NCI-H2196 treated with DMSO at 0.1 percent for 48 hours (cell line): ENCODE results near the gene FCRL2.

ENCODE experiments used
- DNase-seq: peaks from one replicate; lab custom pipeline; 2025; ENCODE audit not compliant: unreplicated experiment; lab: John Stamatoyannopoulos, UW

Gene FCRL2

GRCh38 chr1:157776971-157777391, at the start of gene FCRL2:
Gene FCRL2 (minus strand): TSS chr1:157777132. CDS start chr1:157777073, 59 bp downstream.
- DNase-seq: no peak

DNA sequence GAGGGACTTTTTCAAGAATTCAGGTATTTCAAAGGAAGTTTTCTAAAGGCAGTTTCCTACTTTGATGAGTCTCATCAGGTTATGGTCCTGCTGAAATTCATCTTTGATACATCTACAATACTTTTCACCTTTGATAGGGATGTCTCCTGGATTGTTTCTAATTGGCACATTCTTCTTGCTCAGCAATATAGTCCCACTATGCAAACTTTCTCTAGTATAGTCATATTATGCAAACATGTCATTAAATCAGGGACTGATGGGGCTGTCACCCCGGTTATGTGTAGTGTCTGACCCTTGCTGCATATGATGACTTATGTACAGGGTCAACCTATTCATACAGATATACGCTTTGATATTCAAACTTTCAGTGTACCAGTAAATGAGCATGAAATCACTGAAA, 43.4 kb upstream of the FCRL2 start:
- DNase-seq: no peak

DNA sequence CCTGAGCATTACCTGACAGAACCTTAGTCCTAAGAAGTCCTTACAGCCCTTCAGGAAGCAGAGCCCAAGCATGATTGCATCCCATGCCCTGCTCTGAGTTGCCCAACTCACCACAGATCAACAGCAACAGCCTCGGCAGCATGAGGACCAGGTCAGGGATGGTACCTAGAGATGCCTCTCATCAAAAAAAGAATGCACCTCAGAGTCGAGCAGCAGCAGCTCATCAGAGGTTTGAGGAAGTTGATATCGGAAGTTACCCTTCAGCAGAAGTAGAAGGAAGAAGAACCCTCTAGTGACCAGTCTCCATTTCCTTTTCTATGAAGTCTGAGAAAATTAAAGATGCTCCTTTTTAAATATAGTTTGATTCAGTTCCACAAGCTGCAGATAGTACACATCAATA, 43.0 kb upstream of the FCRL2 start, which contains the start of gene FCRL1:
Gene FCRL1 (minus strand): TSS at position 225 of the 400 bp plus-strand sequence. CDS start 83 bp downstream, at position 142.
- no peak for DNase-seq

- DNase-seq: no peak
These were observed 42.3 kb upstream of the FCRL2 start for GRCh38 chr1:157819215-157819614.

GRCh38 chr1:157813269-157813668, 36.3 kb upstream of the FCRL2 start:
- DNase-seq: no peak

DNA sequence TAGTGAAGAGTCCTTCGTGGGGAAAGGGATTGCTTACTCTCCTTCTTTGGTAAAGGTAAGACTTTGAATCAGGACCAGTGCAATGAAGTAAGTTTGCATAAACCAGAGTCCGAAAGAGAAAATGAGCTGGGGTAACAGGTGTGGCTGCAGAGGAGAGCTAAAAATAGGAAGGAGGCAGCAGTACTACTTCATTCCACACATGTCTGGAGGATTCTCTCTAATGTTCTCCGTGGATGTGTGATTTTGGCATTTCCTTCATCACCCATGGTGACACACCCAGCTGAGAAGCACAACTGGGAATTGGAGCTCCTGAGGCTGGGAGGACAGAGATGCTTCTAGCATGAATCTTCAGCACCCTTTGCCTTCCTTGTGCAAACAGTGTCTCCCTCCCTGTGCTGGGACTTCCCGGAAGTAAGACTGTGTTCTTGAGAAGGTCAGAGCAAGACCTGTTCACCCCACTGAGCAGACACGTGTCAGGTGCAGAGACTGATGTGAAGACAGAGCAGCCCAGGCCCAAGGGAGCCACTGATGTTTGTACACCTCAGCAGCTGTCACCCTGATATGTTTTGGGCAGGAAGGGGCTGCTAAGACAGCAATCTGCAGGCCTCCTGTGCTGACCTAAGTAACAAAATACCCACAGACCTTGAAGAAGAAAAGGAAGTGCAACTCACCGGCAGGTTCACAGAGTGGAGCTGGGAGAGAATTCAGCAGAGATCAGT, 29.7 kb upstream of the FCRL2 start:
- no peak for DNase-seq

DNA sequence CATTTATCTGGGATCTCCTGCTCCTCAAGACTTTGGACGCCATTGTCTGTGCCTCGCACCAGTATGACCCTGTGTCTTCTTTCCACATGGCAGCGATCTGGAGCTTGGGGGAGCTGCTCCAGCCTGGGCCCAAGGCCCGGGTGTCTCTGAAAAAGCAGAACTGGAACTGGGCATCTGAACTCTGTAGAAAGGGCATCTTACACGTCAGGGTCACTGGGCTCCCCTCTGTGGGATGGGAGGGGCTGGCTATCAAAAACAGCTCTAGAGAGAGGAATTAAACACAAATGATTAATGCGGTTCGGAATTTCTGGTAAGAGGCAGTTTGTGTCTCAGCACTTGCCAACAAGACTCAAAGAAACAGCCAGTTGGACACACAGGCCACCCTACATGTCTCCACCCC, 26.9 kb upstream of the FCRL2 start:
- no peak for DNase-seq

GRCh38 chr1:157799996-157800395, 23.1 kb upstream of the FCRL2 start:
- DNase-seq: no peak

GRCh38 chr1:157798211-157798610, 21.3 kb upstream of the FCRL2 start:
- DNase-seq: no peak

DNA sequence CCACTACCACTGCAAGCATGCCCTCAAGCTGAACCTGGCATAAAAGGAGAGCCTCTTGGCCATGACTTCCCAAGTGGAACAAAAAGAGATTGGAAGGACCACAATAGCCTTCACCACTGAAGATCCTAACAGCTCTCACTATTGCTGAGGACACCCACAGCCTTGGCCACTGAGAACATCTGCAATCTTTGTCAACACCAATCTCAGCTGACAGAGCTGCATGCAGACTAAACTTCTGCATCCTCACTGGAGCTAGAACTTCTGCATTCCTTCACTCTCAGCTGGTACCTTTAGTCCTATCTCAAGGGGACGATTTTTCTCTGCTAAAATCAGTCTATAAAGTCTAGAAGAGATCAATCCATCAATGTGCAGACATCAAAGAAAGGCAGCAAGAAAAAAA, 8.3 kb upstream of the FCRL2 start:
- DNase-seq: no peak

GRCh38 chr1:157784801-157785200, 7.9 kb upstream of the FCRL2 start:
- DNase-seq: no peak

DNA sequence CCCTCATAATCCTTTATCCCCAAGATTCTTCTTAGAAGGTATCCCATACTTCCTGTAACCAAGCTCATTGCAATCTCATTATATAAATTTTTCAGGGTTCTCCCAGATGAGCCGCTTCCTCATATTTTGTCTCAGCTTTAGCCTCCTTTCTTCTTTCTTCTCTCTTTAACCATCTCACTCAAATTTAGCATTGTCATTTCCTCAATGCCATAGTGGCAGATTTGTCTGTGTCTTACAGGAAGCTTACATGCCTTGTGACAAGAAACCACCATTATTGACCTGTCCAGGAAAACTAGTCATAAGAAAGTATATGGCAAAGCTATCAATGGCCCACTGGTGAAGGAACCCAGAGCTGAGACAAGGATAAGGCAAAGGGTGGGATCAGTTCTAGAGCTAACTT, 6.0 kb upstream of the FCRL2 start:
- no peak for DNase-seq

DNA sequence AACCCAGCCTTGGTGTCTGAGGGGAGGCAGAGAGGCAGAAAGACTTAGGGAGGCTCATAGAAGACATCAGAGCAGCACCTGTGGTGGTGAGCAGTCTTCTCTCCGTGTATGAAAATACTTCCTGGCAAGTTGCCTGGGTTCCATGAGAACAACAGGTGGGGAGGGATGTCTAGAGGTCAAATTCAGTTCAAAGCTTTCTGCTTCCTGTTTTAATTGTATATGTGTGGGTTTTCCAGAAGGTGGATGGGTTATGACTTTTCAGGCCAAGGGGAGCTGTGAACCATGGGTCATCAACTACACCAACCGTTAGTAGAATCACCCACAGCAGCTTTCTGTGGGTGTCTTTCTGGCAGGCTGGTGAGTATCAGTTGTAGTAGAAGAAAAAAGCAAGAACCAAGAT, 4.1 kb upstream of the FCRL2 start:
- no peak for DNase-seq

GRCh38 chr1:157775101-157775870, 1.6 kb downstream of the FCRL2 start:
- no peak for DNase-seq

DNA sequence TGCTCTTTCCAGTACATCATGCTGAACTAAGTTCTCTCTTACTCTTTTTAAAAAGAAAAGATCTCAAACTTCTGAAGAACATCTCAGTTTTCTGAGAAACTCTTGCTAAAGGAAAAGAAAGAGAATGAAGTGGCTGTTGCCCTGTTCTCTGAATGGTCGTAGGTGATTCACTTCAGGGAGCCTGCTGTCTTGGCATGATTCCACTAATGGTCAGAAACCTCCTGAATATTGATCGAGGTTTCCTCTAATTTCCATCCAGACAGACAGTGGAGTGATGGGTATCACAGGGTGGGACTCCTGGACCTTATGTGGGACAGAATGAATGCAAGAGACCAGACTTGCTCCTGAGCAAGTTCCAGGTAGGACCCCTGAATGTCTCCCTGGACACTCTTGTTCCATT, 2.5 kb downstream of the FCRL2 start:
- no peak for DNase-seq

- DNase-seq: no peak
These were observed 3.2 kb downstream of the FCRL2 start for GRCh38 chr1:157773493-157774350.

DNA sequence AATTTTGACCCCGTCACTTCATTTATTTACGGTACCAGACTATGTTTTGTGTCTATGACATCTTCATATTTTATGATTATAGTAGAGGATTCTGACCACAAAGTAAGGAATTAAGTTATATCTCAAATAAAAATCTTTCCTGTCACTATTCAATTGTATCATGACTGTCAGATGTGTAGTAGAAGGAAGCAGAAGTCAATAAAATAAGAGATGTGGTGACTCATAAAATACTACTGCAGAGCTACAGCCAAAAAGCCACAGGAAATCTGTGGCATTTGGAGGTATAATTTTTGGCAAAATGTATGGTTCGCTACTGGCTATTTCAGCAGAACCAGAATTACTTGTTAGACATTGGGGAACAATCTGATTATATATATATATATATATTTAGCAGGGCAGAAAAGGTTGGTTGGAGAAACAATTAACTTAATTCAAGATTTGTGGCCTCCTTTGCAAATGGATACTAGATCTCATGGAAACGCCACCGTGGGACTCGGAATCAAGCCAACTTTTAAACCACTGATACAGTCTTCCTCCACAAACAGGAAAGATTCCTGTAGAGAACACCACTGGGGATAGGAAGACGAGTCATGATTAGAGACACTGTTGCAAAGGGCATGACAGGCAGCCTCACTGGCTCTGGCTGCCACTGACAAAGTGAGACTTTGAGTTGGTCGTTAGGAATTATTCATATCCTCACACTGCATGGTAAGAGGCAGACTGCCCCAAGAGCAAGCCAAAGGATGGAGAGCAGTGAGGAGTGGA, 5.1 kb downstream of the FCRL2 start:
- DNase-seq: no peak

DNA sequence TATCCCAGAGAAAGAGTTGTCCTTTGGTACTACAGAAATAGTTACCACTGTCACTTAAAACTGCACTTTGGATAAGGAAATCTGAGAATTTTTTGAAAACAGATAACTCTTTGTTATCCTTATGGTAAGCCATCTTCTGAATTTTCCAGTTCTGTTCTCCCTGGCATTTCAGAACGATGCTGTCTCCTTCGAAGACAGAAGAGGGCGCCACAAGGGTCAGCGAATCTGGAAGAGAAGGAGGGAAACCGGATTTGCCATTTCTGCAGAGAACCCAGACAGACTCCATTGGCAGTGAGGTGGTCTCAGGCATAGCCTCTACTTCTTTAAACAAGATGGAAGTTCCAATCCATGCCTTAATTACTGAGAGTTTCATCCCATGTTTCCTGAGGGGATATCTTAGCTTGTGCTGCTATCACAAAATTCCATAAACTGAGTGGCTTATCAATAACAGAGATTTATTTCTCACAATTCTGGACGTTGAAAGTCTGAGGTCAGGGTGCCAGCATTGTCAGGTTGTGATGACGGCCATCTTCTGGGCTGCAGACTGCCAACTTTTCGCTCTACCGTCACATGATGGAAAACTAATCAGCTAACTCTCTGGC, 6.4 kb downstream of the FCRL2 start:
- DNase-seq: no peak

- no peak for DNase-seq
These were observed 10.1 kb downstream of the FCRL2 start for GRCh38 chr1:157766792-157767191.

GRCh38 chr1:157758018-157758417, 18.9 kb downstream of the FCRL2 start:
- DNase-seq: no peak
